ENCODE measurements around the gene JCHAIN.
"Not testable (repeated sequence)": the region's sequence is repeated elsewhere in the genome, so short reads cannot be mapped to it uniquely, and the experiment has no call there.

JCHAIN gene
- total RNA-seq = 0 to 0.72 (median 0.12) reads per million in 4 experiments

GRCh38 chr4:70666369-70666768 lies at the start of gene JCHAIN:
JCHAIN (minus strand) TSS chr4:70666508; CDS start chr4:70666490, 18 bp downstream.
- DNase-seq = no peak

GRCh38 chr4:70715097-70715496 lies 48.8 kb upstream of the JCHAIN start:
- no peak for DNase-seq

DNA sequence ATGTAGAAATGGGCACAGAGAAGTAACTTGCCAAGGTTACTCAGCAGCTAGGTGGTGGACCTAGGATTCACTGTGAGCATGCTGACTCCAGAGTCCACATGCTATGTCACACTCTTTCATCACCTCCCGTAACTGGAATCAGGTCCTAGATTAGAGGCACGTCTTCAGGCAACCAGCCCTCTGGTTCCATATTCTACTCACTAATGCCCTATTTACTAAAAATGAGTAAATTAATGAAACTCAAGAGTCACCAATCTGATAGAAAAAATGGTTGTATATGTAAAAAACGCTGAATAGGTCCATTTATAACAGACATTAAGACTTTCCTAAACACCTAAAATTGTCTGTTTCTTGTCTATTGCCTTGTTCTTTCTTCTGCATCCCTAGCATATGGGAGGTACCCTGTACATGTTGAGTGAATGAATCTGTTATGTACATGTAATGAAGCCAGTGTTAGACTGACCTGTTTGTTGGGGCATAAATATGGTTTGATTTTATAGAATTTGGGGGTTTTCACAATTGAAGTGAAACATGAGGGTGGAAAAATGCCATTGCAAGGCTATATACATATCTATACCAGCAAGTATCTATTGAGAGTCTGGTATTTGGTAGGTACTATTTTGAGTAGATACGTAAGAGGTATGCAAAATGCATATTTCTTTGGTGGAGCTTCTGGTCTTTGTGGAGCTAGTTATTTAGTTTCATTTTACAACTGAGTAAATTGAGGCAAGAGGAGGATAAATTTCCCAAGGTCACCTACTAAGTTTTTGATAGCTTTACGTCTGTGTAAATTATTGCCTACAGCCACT lies 48.0 kb upstream of the JCHAIN start:
- no peak for DNase-seq

- no peak for DNase-seq
Observed at GRCh38 chr4:70713453-70714078, 47.3 kb upstream of the JCHAIN start.

DNA sequence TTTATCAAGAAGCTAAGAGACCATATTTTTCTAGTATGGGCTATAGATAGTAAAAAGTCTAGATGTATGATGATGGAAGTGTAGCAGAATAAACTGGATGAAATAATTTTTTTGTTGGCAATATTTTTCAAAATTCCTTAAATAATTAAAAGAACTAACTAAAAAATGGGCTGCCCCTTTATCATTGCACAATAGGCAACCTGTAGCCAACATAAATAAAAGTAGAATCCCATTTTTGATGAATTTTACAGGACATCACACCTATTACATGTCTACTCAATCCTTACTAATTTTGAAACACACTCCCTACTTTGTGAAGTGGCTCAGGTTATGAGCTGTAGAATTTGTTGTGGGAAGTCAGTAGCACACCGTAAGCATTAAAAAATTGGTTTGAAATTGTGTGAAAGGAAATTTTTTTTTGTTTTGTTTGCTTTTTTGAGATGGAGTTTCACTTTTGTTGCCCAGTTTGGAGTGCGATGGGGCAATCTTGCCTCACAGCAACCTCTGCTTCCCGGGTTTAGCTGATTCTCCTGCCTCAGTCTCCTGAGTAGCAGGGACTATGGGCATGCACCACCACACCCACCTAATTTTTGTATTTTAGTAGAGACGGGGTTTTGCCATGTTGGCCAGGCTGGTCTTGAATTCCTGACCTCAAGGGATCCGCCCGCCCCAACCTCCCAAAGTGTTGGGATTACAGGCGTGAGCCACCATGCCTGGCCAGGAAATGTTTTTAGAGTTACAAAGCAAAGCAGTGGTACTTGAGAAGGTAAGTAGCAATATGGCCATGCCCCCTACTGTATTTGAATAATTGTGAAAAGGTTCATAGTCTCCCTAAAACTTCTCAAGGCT lies 46.5 kb upstream of the JCHAIN start:
- no peak for DNase-seq

DNA sequence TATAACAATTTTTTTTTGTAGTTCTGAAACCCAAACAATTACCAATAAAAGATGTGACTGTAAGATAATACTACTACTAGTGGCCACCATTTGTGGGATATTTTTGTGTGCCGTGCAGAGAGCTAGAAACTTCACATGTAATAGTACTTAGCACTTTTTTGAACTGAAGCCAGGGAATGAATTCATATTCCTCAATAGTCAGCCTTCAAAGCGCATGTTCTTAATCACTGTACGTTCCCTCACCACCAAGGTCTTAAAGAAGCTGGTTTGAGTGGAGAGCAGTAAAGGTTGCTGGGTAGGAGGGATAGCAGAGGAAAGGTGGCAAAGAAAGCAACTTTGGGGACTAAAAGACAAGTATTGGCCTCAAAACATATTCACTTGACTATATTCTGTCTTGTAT lies 45.8 kb upstream of the JCHAIN start:
- no peak for DNase-seq

GRCh38 chr4:70711599-70711998 lies 45.3 kb upstream of the JCHAIN start:
- no peak for DNase-seq

DNA sequence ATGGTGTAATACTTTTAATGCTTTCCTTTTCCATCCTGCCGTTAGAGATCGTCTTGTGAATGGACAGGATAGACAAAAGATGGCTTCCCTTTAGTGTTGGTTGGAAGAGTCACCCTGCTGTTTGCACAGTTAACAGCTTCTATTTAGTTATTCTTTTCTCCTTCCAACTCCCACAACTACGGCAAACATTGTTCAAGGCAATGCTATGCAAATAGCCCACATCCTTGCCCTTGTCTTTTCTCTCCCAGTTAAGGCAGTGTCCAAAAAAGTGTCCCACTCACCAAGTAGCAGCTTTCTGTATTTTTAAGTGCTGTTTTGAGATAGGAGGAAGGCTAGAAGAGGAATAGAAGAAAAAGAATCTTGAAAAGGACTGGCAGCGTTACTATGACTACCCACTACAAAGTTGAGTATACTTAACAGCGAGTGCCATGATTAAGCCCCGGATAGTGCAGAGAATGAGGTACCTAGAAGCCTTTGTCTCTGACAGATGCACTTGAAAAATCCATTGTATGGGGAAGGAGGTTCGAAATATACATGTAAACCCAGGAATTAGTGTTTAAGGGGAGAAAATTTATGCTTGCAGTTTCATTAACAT lies 43.4 kb upstream of the JCHAIN start:
- DNase-seq = no peak

- DNase-seq = no peak
Observed at GRCh38 chr4:70706516-70706915, 40.2 kb upstream of the JCHAIN start.

GRCh38 chr4:70706044-70706461 lies 39.7 kb upstream of the JCHAIN start:
- no peak for DNase-seq

GRCh38 chr4:70705183-70706043 lies 39.1 kb upstream of the JCHAIN start:
- peak; percentile 68 for DNase-seq

DNA sequence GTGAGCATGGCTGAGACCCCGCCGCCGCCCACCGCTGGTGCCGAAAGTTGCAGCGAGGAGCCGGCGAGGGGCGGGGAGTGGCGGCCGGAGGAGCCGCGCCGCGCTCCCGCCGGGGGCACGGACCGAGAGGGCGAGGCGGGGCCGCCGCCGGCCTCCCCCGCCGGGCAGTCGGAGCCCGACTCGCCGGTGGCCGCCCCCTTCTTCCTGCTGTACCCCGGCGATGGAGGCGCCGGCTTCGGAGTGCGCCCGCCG lies 38.5 kb upstream of the JCHAIN start:
- DNase-seq = no peak

DNA sequence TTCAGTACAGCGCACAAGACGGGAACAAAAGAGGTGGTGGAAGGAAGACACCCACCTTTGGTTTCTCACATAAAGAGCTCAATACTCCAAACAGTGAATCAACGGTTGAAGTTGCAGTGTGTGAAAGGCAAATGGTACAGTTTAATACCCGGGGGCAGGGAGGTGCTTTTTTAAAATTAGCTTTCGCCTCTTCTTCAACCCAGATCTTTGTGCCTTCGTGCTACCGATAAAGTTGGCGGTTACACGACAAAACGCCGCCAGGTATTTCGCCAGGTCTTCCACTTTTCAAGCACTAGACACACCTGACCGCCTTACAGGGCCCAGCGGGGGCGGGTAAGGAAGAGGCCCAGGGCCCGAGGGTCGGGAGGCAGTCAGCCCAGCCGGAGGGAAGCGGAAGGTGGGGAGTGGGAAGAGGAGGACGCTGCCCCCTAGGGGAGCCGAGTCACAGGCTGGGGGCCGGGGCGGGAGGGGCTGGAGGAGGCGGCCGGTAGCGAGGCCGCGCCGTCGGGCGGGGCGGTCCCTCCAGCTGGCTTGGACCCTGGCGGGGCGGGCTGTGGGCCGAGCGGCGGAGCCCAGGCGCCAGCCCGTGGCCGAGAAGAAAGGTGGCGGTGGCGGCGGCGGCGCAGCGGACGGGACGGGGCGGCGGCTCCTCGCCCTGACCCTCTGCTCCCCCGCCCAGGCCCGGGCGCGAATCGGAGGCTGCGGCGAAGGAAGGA lies 38.1 kb upstream of the JCHAIN start:
- peak; percentile 58 for DNase-seq

DNA sequence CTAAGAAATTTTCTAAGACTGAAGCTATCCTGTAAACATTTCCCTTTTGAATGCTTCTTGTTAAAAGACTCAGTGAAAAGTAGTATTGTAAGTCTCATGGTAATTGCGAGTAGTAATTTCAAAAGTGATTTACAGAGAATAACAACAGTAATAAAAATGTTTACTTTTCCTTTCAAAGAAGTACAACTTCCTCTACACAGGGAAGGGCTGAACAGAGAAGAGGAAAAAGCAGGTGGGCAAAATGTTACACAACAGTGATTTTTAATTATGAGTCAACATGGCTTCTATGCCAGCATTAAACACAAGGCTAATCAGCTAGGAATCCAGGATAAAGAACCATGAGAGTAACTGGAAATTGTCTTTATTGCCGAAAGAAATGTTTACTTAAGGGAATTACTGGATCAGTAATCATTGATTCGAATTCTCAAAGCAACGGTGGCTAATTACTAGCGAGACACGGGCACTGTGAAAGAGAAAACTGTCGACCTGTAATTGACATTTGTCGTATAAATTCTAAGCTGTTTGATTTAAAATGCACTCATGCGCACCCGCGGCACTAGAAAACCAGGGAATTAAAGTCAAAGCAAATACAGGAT lies 37.4 kb upstream of the JCHAIN start:
- no peak for DNase-seq

- DNase-seq = not testable (repeated sequence)
Observed at GRCh38 chr4:70702592-70702991, 36.3 kb upstream of the JCHAIN start.

- DNase-seq = no peak
Observed at GRCh38 chr4:70701271-70701670, 35.0 kb upstream of the JCHAIN start.

- DNase-seq = no peak
Observed at GRCh38 chr4:70700712-70701111, 34.4 kb upstream of the JCHAIN start.

DNA sequence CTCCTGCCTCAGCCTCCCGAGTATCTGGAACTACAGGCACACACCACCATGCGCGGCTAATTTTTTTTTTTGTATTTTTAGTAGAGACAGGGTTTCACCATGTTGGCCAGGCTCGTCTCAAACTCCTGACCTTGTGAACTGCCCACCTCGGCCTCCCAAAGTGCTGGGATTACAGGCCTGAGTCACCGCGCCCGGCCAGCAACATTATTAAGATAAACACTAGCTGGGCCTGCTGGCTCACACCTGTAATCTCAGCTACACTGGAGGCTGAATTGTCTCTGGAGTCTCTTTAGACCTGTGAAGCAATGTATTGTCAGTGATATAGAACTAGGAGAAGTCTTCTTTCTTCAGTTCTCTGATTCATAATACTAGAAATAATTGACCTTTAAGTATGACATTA lies 32.1 kb upstream of the JCHAIN start:
- not testable (repeated sequence) for DNase-seq

- DNase-seq = not testable (repeated sequence)
Observed at GRCh38 chr4:70694633-70695032, 28.3 kb upstream of the JCHAIN start.

- no peak for DNase-seq
Observed at GRCh38 chr4:70691661-70692060, 25.4 kb upstream of the JCHAIN start.

DNA sequence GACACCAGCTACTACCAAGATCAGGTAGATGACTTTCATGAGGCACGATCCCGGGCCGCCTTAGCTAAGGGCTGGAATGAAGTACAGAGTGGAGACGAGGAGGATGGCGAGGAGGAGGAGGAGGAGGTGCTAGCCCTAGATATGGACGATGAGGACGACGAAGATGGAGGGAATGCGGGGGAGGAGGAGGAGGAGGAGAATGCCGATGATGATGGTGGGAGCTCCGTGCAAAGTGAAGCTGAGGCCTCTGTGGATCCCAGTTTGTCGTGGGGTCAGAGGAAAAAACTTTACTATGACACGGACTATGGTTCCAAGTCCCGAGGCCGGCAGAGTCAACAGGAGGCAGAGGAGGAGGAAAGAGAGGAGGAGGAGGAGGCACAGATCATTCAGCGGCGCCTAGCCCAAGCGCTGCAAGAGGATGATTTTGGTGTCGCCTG lies 22.5 kb upstream of the JCHAIN start:
- no peak for DNase-seq

Data from effector CD8-positive, alpha-beta T cell (primary cell).